Measurements from ENCODE around the gene PDYN. TPM values are rescaled to one million over a fixed set of nuclear protein-coding genes. Genes with fewer than 3 reads are reported as not detected.

Gene PDYN
- total and polyA plus RNA-seq, 7 donors = not detected

DNA sequence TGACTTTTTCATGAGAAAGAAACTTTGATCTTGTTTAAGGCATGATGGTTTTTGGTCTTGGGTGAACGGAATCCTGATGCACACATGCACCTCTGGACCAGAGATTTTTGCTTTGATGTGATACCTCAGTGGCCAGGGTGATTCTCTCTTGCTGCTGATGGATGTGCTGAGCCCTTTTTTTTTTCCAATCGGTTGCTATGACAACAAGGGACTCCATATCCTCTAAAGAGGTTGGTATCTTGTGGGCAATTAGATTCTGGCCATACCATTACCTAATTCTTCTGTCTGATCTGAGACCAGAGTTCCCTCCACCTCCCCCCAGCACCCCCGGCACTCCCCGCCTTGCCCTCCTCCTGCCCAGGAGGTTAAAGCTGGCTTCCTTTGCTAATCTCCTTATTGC lies 24.9 kb downstream of the PDYN start:
- 68 to 79% (median 72%) methylated on average over 4 of the region's 4 CpGs for WGBS, 3 donors
- H3K27me3 ChIP-seq (ENCODE audit: insufficient read depth in 3 of 3, low read length in 2 of 3) = peaks cover 0 to 7% (median 3%) of the 10 kb centered on the region in 3 donors
- no peak for DNase-seq
- no peaks in the 10 kb centered on the region for H3K36me3 ChIP-seq (ENCODE audit: insufficient read depth in 1 of 2, low read depth in 1 of 2)
- no peaks in the 10 kb centered on the region for H3K9me3 ChIP-seq
- intact Hi-C loops (cut with DNase I) = loop anchor here in 1 of 2 donors (5.0 to 10.0 kb wide), 2 partner anchors 118 to 164 kb away; no protein-coding TSS in a partner anchor
- H3K27ac ChIP-seq = no peak overlapping the region
- TF ChIP-seq CTCF (IDR thresholded peaks at IDR 0.05) = no peak
- H3K4me1 ChIP-seq = peaks cover 7% of the 10 kb centered on the region
- H3K4me3 ChIP-seq = no peak overlapping the region
- no peak for ATAC-seq

DNA sequence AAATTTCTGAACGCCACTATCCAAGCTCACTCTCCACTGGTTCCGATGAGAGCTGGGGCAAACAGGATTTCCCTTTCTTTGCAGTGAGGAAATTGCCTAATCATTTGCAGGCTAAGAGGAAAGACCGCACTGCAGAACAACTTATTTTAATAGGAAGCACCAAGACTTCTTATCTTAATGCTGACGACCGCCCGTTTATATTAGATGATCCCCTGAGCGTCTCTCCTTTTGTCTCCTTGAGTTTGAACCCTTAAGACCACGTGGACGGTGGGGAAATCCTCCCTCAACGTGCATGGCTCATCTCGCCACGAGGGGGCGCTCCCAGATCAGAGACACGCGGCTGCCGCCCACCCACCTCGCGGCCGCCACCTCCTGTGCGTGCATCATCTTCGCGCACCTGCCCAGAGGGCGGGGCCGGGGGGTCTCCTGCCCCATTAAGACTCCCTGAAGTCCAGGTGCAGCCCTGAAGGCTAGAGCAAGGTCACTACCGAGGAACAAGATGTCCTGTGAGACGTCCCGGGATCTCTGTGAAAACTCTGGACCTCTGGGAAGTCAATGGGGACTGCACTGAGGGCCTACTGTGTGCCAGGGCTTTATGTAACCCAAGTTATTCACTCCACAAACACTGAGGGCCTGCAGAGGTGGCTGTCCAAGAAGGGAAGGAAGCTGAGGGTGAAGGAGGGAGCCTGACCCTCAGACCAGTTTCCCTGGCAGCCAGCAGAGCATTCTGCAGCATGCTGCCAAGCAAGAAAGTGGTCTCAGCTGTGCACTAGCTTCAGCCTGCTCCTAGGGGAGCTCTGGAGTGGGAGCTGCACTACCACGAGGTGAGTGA lies 28.1 kb downstream of the PDYN start:
- Histone ChIP-seq H3K27me3 (ENCODE audit: insufficient read depth in 3 of 3, low read length in 2 of 3) (peaks cover 0 to 5% (median 0%) of the 10 kb centered on the region in 3 donors), H3K9me3 (no peaks in the 10 kb centered on the region), H3K27ac (no peak overlapping the region), H3K4me3 (peak overlapping the region; percentile 39), H3K36me3 (ENCODE audit: insufficient read depth in 1 of 2, low read depth in 1 of 2) (no peaks in the 10 kb centered on the region), H3K4me1 (peaks cover 7% of the 10 kb centered on the region)
- DNase-seq = peak; percentile 79 to 86
- intact Hi-C loops (cut with DNase I) = loop anchor here (1.0 to 10.0 kb wide), 4 partner anchors 122 to 207 kb away; no protein-coding TSS in a partner anchor
- peak; percentile 94 for TF ChIP-seq CTCF (IDR thresholded peaks at IDR 0.05)
- 4 to 7% (median 6%) methylated on average over 28 of the region's 28 CpGs for WGBS, 3 donors
- ATAC-seq = peak; percentile 79 to 98 (median 90)

GRCh38 chr20:1964659-1965405 lies 29.0 kb downstream of the PDYN start:
- DNase-seq (no peak), ATAC-seq (no peak)
- Histone ChIP-seq H3K4me3 (peak overlapping the region; percentile 39), H3K4me1 (peaks cover 7% of the 10 kb centered on the region), H3K27ac (no peak overlapping the region), H3K36me3 (ENCODE audit: insufficient read depth in 1 of 2, low read depth in 1 of 2) (no peaks in the 10 kb centered on the region), H3K9me3 (no peaks in the 10 kb centered on the region), H3K27me3 (ENCODE audit: insufficient read depth in 3 of 3, low read length in 2 of 3) (peaks cover 0 to 5% (median 0%) of the 10 kb centered on the region in 3 donors)
- intact Hi-C loops (cut with DNase I) = loop anchor here (1.0 to 10.0 kb wide), 4 partner anchors 122 to 208 kb away; no protein-coding TSS in a partner anchor
- WGBS, 3 donors = 36 to 43% (median 40%) methylated on average over 14 of the region's 14 CpGs
- no peak for TF ChIP-seq CTCF (IDR thresholded peaks at IDR 0.05)

DNA sequence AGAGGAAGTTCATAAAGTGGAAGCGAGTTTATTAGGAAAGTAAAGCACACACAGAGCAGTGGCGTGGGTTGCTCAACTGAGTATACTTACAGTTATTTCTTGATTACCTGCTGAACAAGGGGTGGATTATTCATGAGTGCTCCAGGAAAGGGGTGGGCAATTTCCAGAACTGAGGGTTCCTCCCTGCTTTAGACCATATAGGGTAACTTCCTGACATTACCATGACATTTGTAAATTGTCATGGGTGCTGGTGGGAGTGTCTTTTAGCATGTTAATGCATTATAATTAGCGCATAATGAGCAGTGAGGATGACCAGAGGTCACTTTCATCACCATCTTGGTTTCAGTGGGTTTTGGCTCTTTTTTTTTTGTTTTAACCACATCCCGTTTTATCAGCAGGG lies 29.8 kb downstream of the PDYN start:
- no peak overlapping the region for H3K27ac ChIP-seq
- H3K27me3 ChIP-seq (ENCODE audit: insufficient read depth in 3 of 3, low read length in 2 of 3) = peaks cover 0 to 5% (median 0%) of the 10 kb centered on the region in 3 donors
- DNase-seq (no peak), ATAC-seq (no peak)
- 76 to 83% (median 78%) methylated on average over 4 of the region's 4 CpGs for WGBS, 3 donors
- H3K36me3 ChIP-seq (ENCODE audit: insufficient read depth in 1 of 2, low read depth in 1 of 2) = no peaks in the 10 kb centered on the region
- peaks cover 7% of the 10 kb centered on the region for H3K4me1 ChIP-seq
- no peak for TF ChIP-seq CTCF (IDR thresholded peaks at IDR 0.05)
- H3K4me3 ChIP-seq = no peak overlapping the region
- H3K9me3 ChIP-seq = no peaks in the 10 kb centered on the region
- intact Hi-C loops (cut with DNase I) = loop anchor here (2.0 to 10.0 kb wide), 2 partner anchors 159 to 209 kb away; no protein-coding TSS in a partner anchor
